ENCODE measurements around the gene ZBTB21.

DNA sequence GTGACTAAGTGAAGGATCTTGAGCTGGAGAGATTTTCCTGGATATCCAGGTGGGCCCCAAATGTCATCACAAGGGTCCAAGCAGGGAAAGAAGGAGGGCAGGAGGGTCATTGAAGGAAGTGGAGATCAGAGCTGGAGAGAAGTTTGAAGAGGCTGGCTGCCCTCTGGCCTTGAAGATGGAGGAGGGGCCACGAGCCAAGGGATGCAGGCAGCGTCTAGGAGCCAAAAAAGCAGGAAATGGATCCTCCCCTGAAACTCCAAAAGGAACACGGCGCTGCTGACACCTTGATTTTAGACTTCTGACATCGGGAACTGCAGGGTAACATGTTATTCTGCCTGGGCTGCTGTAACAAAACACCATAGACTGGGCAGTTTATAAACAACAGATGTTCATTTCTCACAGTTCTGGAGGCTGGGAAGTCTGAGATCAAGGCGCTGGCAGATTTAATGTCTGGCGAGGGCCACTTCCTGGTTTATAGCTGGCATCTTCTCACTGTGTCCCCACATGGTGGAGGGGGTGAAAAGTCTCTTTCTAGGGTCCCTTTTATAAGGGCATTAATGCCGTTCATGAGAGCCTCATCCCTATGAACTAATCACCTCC, 28.8 kb upstream of the ZBTB21 start:
- TF ChIP-seq, protein P1, sequence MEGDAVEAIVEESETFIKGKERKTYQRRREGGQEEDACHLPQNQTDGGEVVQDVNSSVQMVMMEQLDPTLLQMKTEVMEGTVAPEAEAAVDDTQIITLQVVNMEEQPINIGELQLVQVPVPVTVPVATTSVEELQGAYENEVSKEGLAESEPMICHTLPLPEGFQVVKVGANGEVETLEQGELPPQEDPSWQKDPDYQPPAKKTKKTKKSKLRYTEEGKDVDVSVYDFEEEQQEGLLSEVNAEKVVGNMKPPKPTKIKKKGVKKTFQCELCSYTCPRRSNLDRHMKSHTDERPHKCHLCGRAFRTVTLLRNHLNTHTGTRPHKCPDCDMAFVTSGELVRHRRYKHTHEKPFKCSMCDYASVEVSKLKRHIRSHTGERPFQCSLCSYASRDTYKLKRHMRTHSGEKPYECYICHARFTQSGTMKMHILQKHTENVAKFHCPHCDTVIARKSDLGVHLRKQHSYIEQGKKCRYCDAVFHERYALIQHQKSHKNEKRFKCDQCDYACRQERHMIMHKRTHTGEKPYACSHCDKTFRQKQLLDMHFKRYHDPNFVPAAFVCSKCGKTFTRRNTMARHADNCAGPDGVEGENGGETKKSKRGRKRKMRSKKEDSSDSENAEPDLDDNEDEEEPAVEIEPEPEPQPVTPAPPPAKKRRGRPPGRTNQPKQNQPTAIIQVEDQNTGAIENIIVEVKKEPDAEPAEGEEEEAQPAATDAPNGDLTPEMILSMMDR (conservative IDR thresholded peaks at IDR 0.05 in 1 of 2, IDR thresholded peaks at IDR 0.05 in 1 of 2; ENCODE audit: low read depth in 1 of 2, low read length in 2 of 2), result no peak
- no peak for TF ChIP-seq EZH2 (IDR thresholded peaks at IDR 0.05; ENCODE audit: low read length, missing control alignments)
